A204.1 (cell line): ENCODE results near the gene UBE4B.

Source experiments
- FAIRE-seq: peaks from 2 replicates; lab custom pipeline; 2012; peaks lifted over from hg19 to GRCh38; lab: Jason Lieb, UNC

UBE4B gene

GRCh38 chr1:10042746-10043145, 10.0 kb downstream of the UBE4B start:
- no peak for FAIRE-seq

- FAIRE-seq: no peak
Measured at GRCh38 chr1:10045480-10046355, 13.0 kb downstream of the UBE4B start.

- FAIRE-seq: no peak
Measured at GRCh38 chr1:10046356-10047085, 13.8 kb downstream of the UBE4B start.

GRCh38 chr1:10048601-10049000, 15.8 kb downstream of the UBE4B start:
- no peak for FAIRE-seq

GRCh38 chr1:10050611-10051010, 17.9 kb downstream of the UBE4B start:
- no peak for FAIRE-seq

GRCh38 chr1:10051656-10052055, 18.9 kb downstream of the UBE4B start:
- no peak for FAIRE-seq

GRCh38 chr1:10052347-10052746, 19.6 kb downstream of the UBE4B start:
- FAIRE-seq: no peak

- no peak for FAIRE-seq
Measured at GRCh38 chr1:10054465-10054864, 21.7 kb downstream of the UBE4B start.

- FAIRE-seq: no peak
Measured at GRCh38 chr1:10056599-10056987, 23.8 kb downstream of the UBE4B start.

- no peak for FAIRE-seq
Measured at GRCh38 chr1:10057343-10057742, 24.6 kb downstream of the UBE4B start.

GRCh38 chr1:10057796-10058195, 25.0 kb downstream of the UBE4B start:
- FAIRE-seq: no peak

GRCh38 chr1:10059342-10059718, 26.6 kb downstream of the UBE4B start:
- FAIRE-seq: no peak

GRCh38 chr1:10060311-10061100, 27.7 kb downstream of the UBE4B start:
- FAIRE-seq: no peak

- no peak for FAIRE-seq
Measured at GRCh38 chr1:10061276-10061675, 28.5 kb downstream of the UBE4B start.

- no peak for FAIRE-seq
Measured at GRCh38 chr1:10063878-10064277, 31.1 kb downstream of the UBE4B start.

- no peak for FAIRE-seq
Measured at GRCh38 chr1:10064416-10065343, 31.9 kb downstream of the UBE4B start.

- no peak for FAIRE-seq
Measured at GRCh38 chr1:10065344-10065685, 32.6 kb downstream of the UBE4B start.

- no peak for FAIRE-seq
Measured at GRCh38 chr1:10065760-10066159, 33.0 kb downstream of the UBE4B start.

- no peak for FAIRE-seq
Measured at GRCh38 chr1:10068605-10069294, 36.0 kb downstream of the UBE4B start.

- no peak for FAIRE-seq
Measured at GRCh38 chr1:10070206-10070605, 37.4 kb downstream of the UBE4B start.

- no peak for FAIRE-seq
Measured at GRCh38 chr1:10071640-10072039, 38.9 kb downstream of the UBE4B start.
